HG03175 (cell line): ENCODE measurements around the gene NOTCH1.

ENCODE experiments used
- ATAC-seq: cut with Tn5 transposase; IDR thresholded peaks from one replicate; pipeline ENCODE4 v1.9.1; 2021; ENCODE audit warnings: mild to moderate bottlenecking, moderate library complexity; ENCODE audit not compliant: unreplicated experiment

NOTCH1 gene

GRCh38 chr9:136504512-136505348 is 41.1 kb downstream of the NOTCH1 start:
- ATAC-seq, result no peak

GRCh38 chr9:136502940-136503550 is 42.8 kb downstream of the NOTCH1 start:
- no peak for ATAC-seq

GRCh38 chr9:136502196-136502595 is 43.7 kb downstream of the NOTCH1 start:
- ATAC-seq, result no peak

- ATAC-seq, result no peak
Measured at GRCh38 chr9:136501686-136502085, 44.2 kb downstream of the NOTCH1 start.

- no peak for ATAC-seq
Measured at GRCh38 chr9:136499935-136500910, 45.6 kb downstream of the NOTCH1 start.

GRCh38 chr9:136499071-136499934 is 46.5 kb downstream of the NOTCH1 start:
- no peak for ATAC-seq

- ATAC-seq, result no peak
Measured at GRCh38 chr9:136497916-136498695, 47.7 kb downstream of the NOTCH1 start.

- no peak for ATAC-seq
Measured at GRCh38 chr9:136496801-136497620, 48.8 kb downstream of the NOTCH1 start.

- no peak for ATAC-seq
Measured at GRCh38 chr9:136496181-136496580, 49.7 kb downstream of the NOTCH1 start.

GRCh38 chr9:136495238-136495800 is 50.5 kb downstream of the NOTCH1 start:
- no peak for ATAC-seq

GRCh38 chr9:136494531-136495215 is 51.2 kb downstream of the NOTCH1 start:
- no peak for ATAC-seq

GRCh38 chr9:136494012-136494411 is 51.8 kb downstream of the NOTCH1 start:
- no peak for ATAC-seq

- no peak for ATAC-seq
Measured at GRCh38 chr9:136493567-136493971, 52.3 kb downstream of the NOTCH1 start.

- no peak for ATAC-seq
Measured at GRCh38 chr9:136492978-136493522, 52.8 kb downstream of the NOTCH1 start.

GRCh38 chr9:136489731-136490130 is 56.1 kb downstream of the NOTCH1 start:
- ATAC-seq, result no peak

- no peak for ATAC-seq
Measured at GRCh38 chr9:136488247-136489214, 57.3 kb downstream of the NOTCH1 start.
